Neural crest cell (in vitro differentiated cells): ENCODE measurements around the gene RNF214. TPM values are rescaled to one million over a fixed set of nuclear protein-coding genes. Genes with fewer than 3 reads are reported as not detected.

Experiments used
- DNase-seq: peaks from one replicate; pipeline ENCODE4 v3.0.0; 2021; ENCODE audit warnings: low read depth, mixed read lengths, low spot score
- H3K27ac Mint-ChIP-seq: one replicate; pipeline ENCODE4 v1.8.0; 2021; ENCODE audit warnings: mild to moderate bottlenecking, mixed read lengths; ENCODE audit not compliant: unreplicated experiment
- H3K27me3 Mint-ChIP-seq: 2 replicates; pipeline ENCODE4 v1.8.0; 2021; ENCODE audit warnings: low read depth, mild to moderate bottlenecking, mixed read lengths
- H3K36me3 Mint-ChIP-seq: 2 replicates; pipeline ENCODE4 v1.8.0; 2021; ENCODE audit warnings: low read depth, mild to moderate bottlenecking, mixed read lengths
- H3K4me1 Mint-ChIP-seq: 2 replicates; pipeline ENCODE4 v1.8.0; 2021; ENCODE audit warnings: mixed read lengths
- H3K4me3 Mint-ChIP-seq: one replicate; pipeline ENCODE4 v1.8.0; 2021; ENCODE audit warnings: mild to moderate bottlenecking, mixed read lengths
- H3K9me3 Mint-ChIP-seq: 2 replicates; pipeline ENCODE4 v1.8.0; 2021; ENCODE audit warnings: mixed read lengths
- CTCF ChIP-seq: fragments of 200-600 bp; sonication (generic); conservative IDR thresholded peaks from 2 replicates; pipeline ENCODE4 v1.5.0; 2021; ENCODE audit warnings: antibody characterized with exemption, mild to moderate bottlenecking
- total RNA-seq: library from RNA; stranded (reverse); gene quantifications from 2 replicates; pipeline ENCODE4 v1.2.1, GENCODE V29; 2021

Gene RNF214
- total RNA-seq, 1 donor from 2014 or later, result 47.5 TPM

- H3K9me3 Mint-ChIP-seq, result no peaks in the 10 kb centered on the region
- no peak for DNase-seq
- H3K36me3 Mint-ChIP-seq, result no peaks in the 10 kb centered on the region
- no peaks in the 10 kb centered on the region for H3K27me3 Mint-ChIP-seq
- H3K4me3 Mint-ChIP-seq, result no peak overlapping the region
- H3K4me1 Mint-ChIP-seq, result peaks cover 7% of the 10 kb centered on the region
- H3K27ac Mint-ChIP-seq, result no peak overlapping the region
- no peak for TF ChIP-seq CTCF
Observed at GRCh38 chr11:117189941-117190544, 42.4 kb upstream of the RNF214 start.

- Mint-ChIP-seq H3K9me3 (no peaks in the 10 kb centered on the region), H3K4me1 (peaks cover 5% of the 10 kb centered on the region), H3K4me3 (no peak overlapping the region), H3K27ac (no peak overlapping the region), H3K36me3 (no peaks in the 10 kb centered on the region), H3K27me3 (no peaks in the 10 kb centered on the region)
- DNase-seq, result no peak
- no peak for TF ChIP-seq CTCF
Observed at GRCh38 chr11:117191680-117192400, 40.6 kb upstream of the RNF214 start.

- TF ChIP-seq CTCF, result no peak
- H3K27ac Mint-ChIP-seq, result no peak overlapping the region
- H3K36me3 Mint-ChIP-seq, result no peaks in the 10 kb centered on the region
- no peaks in the 10 kb centered on the region for H3K9me3 Mint-ChIP-seq
- no peaks in the 10 kb centered on the region for H3K4me1 Mint-ChIP-seq
- DNase-seq, result no peak
- no peak overlapping the region for H3K4me3 Mint-ChIP-seq
- no peaks in the 10 kb centered on the region for H3K27me3 Mint-ChIP-seq
Observed at GRCh38 chr11:117192401-117192875, 40.0 kb upstream of the RNF214 start.

- no peak for DNase-seq
- H3K9me3 Mint-ChIP-seq, result no peaks in the 10 kb centered on the region
- peaks cover 5% of the 10 kb centered on the region for H3K4me1 Mint-ChIP-seq
- no peaks in the 10 kb centered on the region for H3K27me3 Mint-ChIP-seq
- no peak for TF ChIP-seq CTCF
- no peak overlapping the region for H3K4me3 Mint-ChIP-seq
- no peaks in the 10 kb centered on the region for H3K36me3 Mint-ChIP-seq
- H3K27ac Mint-ChIP-seq, result no peak overlapping the region
Observed at GRCh38 chr11:117193130-117194020, 39.1 kb upstream of the RNF214 start.

- TF ChIP-seq CTCF, result no peak
- no peaks in the 10 kb centered on the region for H3K36me3 Mint-ChIP-seq
- H3K9me3 Mint-ChIP-seq, result no peaks in the 10 kb centered on the region
- H3K4me1 Mint-ChIP-seq, result peaks cover 11% of the 10 kb centered on the region
- H3K27ac Mint-ChIP-seq, result no peak overlapping the region
- DNase-seq, result no peak
- no peak overlapping the region for H3K4me3 Mint-ChIP-seq
- H3K27me3 Mint-ChIP-seq, result no peaks in the 10 kb centered on the region
Observed at GRCh38 chr11:117194267-117194666, 38.2 kb upstream of the RNF214 start.
